IMR-90 (cell line): ENCODE data around the gene PRR13.

Experiments used
- FOS ChIP-seq: fragments of 150-350 bp; IDR thresholded peaks from 2 replicates; pipeline ENCODE4 v1.6.1; 2016; ENCODE audit warnings: low read depth, low read length
- TF ChIP-seq, protein P1 (sequence below): fragments of 150-350 bp; IDR thresholded peaks from 2 replicates; pipeline ENCODE4 v1.6.1; 2017; ENCODE audit warnings: mild to moderate bottlenecking, antibody characterized with exemption, low read length, low read depth

DNA sequence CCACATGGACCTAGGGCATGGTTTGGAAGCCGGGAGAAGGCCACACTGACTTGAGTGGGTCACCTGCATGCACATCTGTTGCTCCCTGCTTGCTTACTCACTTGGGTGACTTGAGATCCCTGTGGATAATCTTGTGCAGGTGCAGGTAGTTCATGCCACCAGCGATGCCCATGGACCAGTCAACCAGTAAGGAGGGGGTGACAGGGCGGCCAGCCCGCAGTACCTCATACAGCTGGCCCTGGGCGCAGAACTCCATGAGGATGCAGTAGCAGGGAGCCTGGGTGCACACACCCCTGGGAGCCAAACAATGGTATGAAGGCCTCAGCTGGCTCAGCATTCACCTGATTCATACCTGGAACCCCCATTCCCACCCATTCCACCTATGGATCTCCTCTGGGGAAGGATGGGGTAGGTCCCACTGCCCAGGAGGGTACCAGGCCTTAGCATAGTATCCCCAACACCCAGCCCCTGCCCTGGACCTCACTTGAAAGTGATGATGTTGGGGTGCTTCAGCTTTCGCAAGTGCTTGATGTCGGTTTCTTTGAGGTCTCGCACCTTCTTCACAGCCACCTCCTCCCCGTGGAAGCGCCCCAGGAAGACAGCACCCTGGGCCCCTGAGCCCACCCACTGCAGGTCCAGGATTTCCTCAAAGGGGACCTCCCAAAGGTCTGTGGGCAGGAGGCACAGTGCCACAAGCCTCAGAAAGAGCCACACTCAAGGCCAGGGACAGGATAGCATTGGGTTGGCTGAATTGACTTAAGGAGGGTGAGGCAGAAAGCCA is 44.6 kb downstream of the PRR13 start:
- TF ChIP-seq, protein P1, sequence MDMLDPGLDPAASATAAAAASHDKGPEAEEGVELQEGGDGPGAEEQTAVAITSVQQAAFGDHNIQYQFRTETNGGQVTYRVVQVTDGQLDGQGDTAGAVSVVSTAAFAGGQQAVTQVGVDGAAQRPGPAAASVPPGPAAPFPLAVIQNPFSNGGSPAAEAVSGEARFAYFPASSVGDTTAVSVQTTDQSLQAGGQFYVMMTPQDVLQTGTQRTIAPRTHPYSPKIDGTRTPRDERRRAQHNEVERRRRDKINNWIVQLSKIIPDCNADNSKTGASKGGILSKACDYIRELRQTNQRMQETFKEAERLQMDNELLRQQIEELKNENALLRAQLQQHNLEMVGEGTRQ = no peak
- no peak for TF ChIP-seq FOS
